Ovary (tissue), 9 donors: ENCODE results near the gene SEMA3B. TPM values are rescaled to one million over a fixed set of nuclear protein-coding genes. Genes with fewer than 3 reads are reported as not detected.

Experiments
- DNase-seq, 5 donors: peaks; one replicate each; pipeline ENCODE4 v3.0.0-alpha.2; 2019 to 2020
- H3K27ac ChIP-seq, 2 donors: fragments of 200-600 bp; one replicate each; pipeline versions ENCODE4 v1.5.1 to v1.8.0; 2019 to 2022
- H3K27me3 ChIP-seq: fragments of 200-600 bp; one replicate; pipeline ENCODE4 v1.8.0; 2022
- H3K36me3 ChIP-seq: fragments of 200-600 bp; sonication (generic); one replicate; pipeline ENCODE4 v1.5.1; 2019
- H3K4me1 ChIP-seq: one replicate; pipeline ENCODE4 v1.8.1; 2013; ENCODE audit warnings: mild to moderate bottlenecking, moderate library complexity; ENCODE audit not compliant: insufficient read depth
- H3K4me3 ChIP-seq: fragments of 200-600 bp; sonication (generic); one replicate; pipeline ENCODE4 v1.5.1; 2017
- H3K9me3 ChIP-seq, 2 donors: fragments of 200-600 bp in 1 of 2; sonication (generic) in 1 of 2; one replicate each; pipeline versions ENCODE4 v1.5.1 to v1.8.1; 2013 to 2019; ENCODE audit warnings: mild to moderate bottlenecking in 1 of 2, moderate library complexity in 1 of 2
- CTCF ChIP-seq, 3 donors: fragments of 450-650 bp in 2 of 3; fragments of 200-600 bp in 1 of 3; IDR thresholded peaks; one replicate each; pipeline versions ENCODE4 v1.5.1 to v1.8.0; 2016 to 2022; ENCODE audit warnings: antibody characterized with exemption in 3 of 3, mild to moderate bottlenecking in 1 of 3
- EP300 ChIP-seq: sonication (generic); formaldehyde crosslinking; IDR thresholded peaks from one replicate; pipeline ENCODE4 v1.6.1; 2017; ENCODE audit warnings: antibody characterized with exemption
- POLR2A ChIP-seq: fragments of 450-650 bp; IDR thresholded peaks from one replicate; pipeline ENCODE4 v1.6.1; 2017; ENCODE audit warnings: antibody characterized with exemption, mild to moderate bottlenecking, moderate library complexity
- WGBS, 3 donors: extraction: QIAGEN DNeasy Blood & Tissue Kit in 1 of 3; methylation state at CpG; one replicate each; pipeline versions ENCODE4 v1.1.5 to v1.1.7; 2013 to 2017; 5-methylcytosine and 5-hydroxymethylcytosine counted together
- intact Hi-C, 4 donors: fragments of 100-400 bp; cut with DNase I; formaldehyde crosslinking; loops; one replicate each; pipeline versions ENCODE4 v1.11.0 to v1.15.1; 2022 to 2023
- polyA plus RNA-seq, 2 donors: library from polyadenylated mRNA; stranded (reverse); fragments of 200-250 nt in 1 of 2; fragments of 350-450 nt in 1 of 2; fragmentation: Illumina TruSeq in 1 of 2; extraction: RNeasy Lipid Tissue Mini Kit (QIAGEN cat#74804) in 1 of 2; gene quantifications; one replicate each; pipeline ENCODE4 v1.2.3, GENCODE V29; 2013 to 2014
- total RNA-seq, 7 donors: library from RNA; depleted of rRNA in 2 of 7; stranded (reverse); fragments of >200 nt in 2 of 7; fragmentation: NEBNext Ultra II Directional in 3 of 7; extraction: Animal tissue kit (Norgen Biotek cat#: 25700) in 3 of 7; gene quantifications; one replicate each; pipeline versions ENCODE4 v1.1.0 to v1.2.4, GENCODE V29; 2016 to 2023
- donor health status: DM: no; HTN: no; CAD: no; lungs with moderate emphysema.
- donor health status: DM: no; HTN: no; CAD: no.
- donor health status: Bipolar disorder and iron deficiency.
- donor health status: DM: yes; HTN: yes; CAD: no.
- donor health status: DM: no; HTN: no; CAD: no.
- donor health status: DM: yes; HTN: yes; CAD: no.

SEMA3B gene
- total and polyA plus RNA-seq, 9 donors: 5.0 to 224 (median 51.1) TPM

GRCh38 chr3:50268276-50268675, 671 bp upstream of the SEMA3B start:
- Histone ChIP-seq H3K9me3 (no peaks in the 10 kb centered on the region), H3K4me3 (peak overlapping the region; percentile 24), H3K27me3 (no peaks in the 10 kb centered on the region), H3K36me3 (no peaks in the 10 kb centered on the region), H3K4me1 (peaks cover 47% of the 10 kb centered on the region), H3K27ac (peak overlapping the region in 1 of 2 donors; percentile 99)
- no peak for TF ChIP-seq CTCF (IDR thresholded peaks at IDR 0.05)
- no peak for TF ChIP-seq POLR2A
- TF ChIP-seq EP300: no peak
- no peak for DNase-seq
- 27 to 34% (median 34%) methylated on average over 3 of the region's 3 CpGs for WGBS, 3 donors
- intact Hi-C loops: loop anchor here in 1 of 4 donors (10.0 kb wide), 1 partner anchor 57 kb away; the partner anchor contains the start of genes HYAL2 and TUSC2

GRCh38 chr3:50269460-50269859, 513 bp downstream of the SEMA3B start:
- no peaks in the 10 kb centered on the region for H3K36me3 ChIP-seq
- intact Hi-C loops: loop anchor here in 1 of 4 donors (10.0 kb wide), 1 partner anchor 55 kb away; the partner anchor contains the start of genes HYAL2 and TUSC2
- peak overlapping the region; percentile 24 for H3K4me3 ChIP-seq
- H3K27ac ChIP-seq: peak overlapping the region; percentile 83 to 99
- H3K9me3 ChIP-seq: no peaks in the 10 kb centered on the region
- WGBS, 3 donors: 47 to 49% (median 48%) methylated on average over 4 of the region's 4 CpGs
- H3K4me1 ChIP-seq: peaks cover 44% of the 10 kb centered on the region
- H3K27me3 ChIP-seq: no peaks in the 10 kb centered on the region
- no peak for TF ChIP-seq POLR2A
- TF ChIP-seq CTCF (IDR thresholded peaks at IDR 0.05): no peak
- TF ChIP-seq EP300: no peak
- peak in 1 of 5 donors; percentile 29 for DNase-seq

- Histone ChIP-seq H3K36me3 (no peaks in the 10 kb centered on the region), H3K4me3 (peak overlapping the region; percentile 24), H3K27ac (peak overlapping the region; percentile 83 to 99), H3K27me3 (no peaks in the 10 kb centered on the region), H3K9me3 (no peaks in the 10 kb centered on the region), H3K4me1 (peaks cover 42% of the 10 kb centered on the region)
- DNase-seq: peak in 3 of 5 donors; percentile 41 to 48 (median 41)
- WGBS, 3 donors: 76 to 86% (median 79%) methylated on average over 8 of the region's 8 CpGs
- no peak for TF ChIP-seq POLR2A
- TF ChIP-seq CTCF (IDR thresholded peaks at IDR 0.05): no peak
- TF ChIP-seq EP300: no peak
- intact Hi-C loops: loop anchor here (2.0 to 10.0 kb wide), 6 partner anchors 43 to 155 kb away; partner anchors contain the start of genes GNAT1 (in 4 of the 4), HYAL2 (in 1 of the 4) and TUSC2 (in 1 of the 4)
These were observed 1.0 kb downstream of the SEMA3B start for GRCh38 chr3:50269977-50270413.

GRCh38 chr3:50270422-50271224, 1.7 kb downstream of the SEMA3B start:
- 72 to 77% (median 74%) methylated on average over 19 of the region's 19 CpGs for WGBS, 3 donors
- Histone ChIP-seq H3K4me3 (peak overlapping the region; percentile 14), H3K4me1 (peaks cover 36% of the 10 kb centered on the region), H3K9me3 (no peaks in the 10 kb centered on the region), H3K27ac (peak overlapping the region in 1 of 2 donors; percentile 99), H3K27me3 (no peaks in the 10 kb centered on the region), H3K36me3 (no peaks in the 10 kb centered on the region)
- TF ChIP-seq EP300 (no peak), CTCF (IDR thresholded peaks at IDR 0.05) (no peak), POLR2A (no peak)
- DNase-seq: peak in 2 of 5 donors; percentile 30 to 44
- intact Hi-C loops: loop anchor here (2.0 to 10.0 kb wide), 5 partner anchors 43 to 156 kb away; partner anchors contain the start of gene GNAT1 (in 4 of the 4)
